GM21723 (cell line): ENCODE measurements around the gene FNIP1.
A peak's percentile ranks its signal among the peaks of the same experiment; 100 is the strongest.
"Not testable (repeated sequence)": the region's sequence is repeated elsewhere in the genome, so short reads cannot be mapped to it uniquely, and the experiment has no call there.

Experiments used
- ATAC-seq: cut with Tn5 transposase; IDR thresholded peaks from one replicate; pipeline ENCODE4 v1.9.1; 2021; ENCODE audit warnings: mild to moderate bottlenecking, moderate library complexity; ENCODE audit not compliant: unreplicated experiment

Gene FNIP1

DNA sequence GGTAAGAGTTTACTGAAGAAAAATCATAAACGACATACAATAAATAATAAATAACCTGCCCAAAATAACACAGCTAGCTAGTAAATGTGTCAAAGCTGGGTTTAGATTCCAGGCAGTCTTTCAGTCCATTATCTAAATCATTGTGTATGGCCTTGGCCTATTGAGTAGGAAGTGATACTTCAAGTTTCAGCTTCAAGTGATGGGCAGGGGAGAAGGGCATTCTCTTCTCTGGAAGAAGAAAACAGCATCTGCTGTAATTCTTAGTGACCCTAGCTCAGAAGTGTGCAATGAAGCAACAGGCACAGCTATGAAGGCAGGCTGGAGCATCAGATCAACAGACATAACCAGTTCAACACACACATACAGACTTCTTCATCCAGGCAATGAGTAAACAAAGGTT, 42.5 kb downstream of the FNIP1 start:
- no peak for ATAC-seq

DNA sequence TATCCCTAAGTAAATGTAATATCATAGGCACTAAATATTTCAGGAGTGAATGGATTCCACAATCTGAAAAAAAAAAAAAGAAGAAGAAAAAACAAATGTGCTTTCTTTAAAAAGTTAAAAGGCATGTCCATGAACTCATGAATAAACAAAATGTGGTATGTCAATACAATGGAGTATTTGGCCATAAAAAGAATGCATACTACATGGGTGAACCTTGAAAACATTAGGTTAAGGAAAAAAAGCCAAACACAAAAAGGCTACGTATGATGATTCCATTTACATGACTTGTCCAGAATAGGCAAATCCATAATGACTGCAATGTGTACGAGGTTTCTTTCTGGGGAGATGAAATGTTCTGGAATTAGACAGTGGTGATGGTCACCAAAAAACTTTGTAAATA, 45.3 kb downstream of the FNIP1 start:
- ATAC-seq, result no peak

DNA sequence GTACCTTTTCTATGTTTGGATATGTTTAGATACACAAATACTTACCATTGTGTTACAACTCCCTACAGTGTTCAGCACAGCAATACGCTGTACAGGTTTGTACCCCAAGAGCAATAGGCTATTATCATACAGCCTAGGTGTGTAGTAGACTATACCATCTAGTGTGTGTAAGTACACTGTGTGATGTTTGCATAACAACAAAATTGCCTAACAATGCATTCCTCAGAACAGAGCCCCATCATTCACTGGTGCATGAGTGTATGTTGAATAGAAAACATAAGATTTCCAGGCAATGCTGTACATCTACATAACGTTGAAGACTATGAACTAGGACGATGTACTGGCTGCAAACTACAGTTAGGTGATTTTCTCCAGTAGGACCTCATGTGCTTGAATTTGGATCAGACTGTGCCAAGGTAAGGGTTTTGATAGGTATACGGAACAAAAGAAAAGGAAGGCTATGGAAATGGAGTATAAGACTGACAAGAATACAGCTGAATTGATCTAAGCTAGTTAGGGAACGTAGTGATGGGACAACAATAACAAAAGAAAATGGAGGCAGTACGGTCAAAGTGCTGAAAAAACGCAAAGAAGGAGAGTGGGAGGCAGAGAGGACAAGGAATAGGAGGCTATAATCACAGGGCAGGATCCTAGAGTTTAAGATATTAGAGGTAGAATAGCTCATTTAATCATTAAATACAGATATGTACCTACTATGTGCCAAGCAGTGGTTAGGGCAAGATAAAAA, 46.9 kb downstream of the FNIP1 start:
- no peak for ATAC-seq

DNA sequence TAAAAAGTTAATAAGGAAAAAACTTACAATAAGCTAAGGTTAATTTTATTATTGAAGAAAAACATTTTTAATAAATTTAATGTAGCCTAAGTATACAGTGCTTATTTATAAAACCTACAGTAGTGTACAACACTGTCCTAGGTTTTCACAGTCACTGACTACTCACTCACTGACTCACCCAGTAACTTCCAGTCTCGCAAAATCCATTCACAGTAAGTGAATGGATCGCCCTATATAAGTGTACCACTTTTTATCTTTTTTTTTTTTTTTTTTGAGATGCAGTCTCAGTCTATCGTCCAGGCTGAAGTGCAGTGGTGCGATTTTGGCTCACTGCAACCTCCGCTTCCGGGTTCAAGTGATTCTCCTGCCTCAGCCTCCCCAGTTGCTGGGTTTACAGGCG, 47.7 kb downstream of the FNIP1 start:
- ATAC-seq, result no peak

DNA sequence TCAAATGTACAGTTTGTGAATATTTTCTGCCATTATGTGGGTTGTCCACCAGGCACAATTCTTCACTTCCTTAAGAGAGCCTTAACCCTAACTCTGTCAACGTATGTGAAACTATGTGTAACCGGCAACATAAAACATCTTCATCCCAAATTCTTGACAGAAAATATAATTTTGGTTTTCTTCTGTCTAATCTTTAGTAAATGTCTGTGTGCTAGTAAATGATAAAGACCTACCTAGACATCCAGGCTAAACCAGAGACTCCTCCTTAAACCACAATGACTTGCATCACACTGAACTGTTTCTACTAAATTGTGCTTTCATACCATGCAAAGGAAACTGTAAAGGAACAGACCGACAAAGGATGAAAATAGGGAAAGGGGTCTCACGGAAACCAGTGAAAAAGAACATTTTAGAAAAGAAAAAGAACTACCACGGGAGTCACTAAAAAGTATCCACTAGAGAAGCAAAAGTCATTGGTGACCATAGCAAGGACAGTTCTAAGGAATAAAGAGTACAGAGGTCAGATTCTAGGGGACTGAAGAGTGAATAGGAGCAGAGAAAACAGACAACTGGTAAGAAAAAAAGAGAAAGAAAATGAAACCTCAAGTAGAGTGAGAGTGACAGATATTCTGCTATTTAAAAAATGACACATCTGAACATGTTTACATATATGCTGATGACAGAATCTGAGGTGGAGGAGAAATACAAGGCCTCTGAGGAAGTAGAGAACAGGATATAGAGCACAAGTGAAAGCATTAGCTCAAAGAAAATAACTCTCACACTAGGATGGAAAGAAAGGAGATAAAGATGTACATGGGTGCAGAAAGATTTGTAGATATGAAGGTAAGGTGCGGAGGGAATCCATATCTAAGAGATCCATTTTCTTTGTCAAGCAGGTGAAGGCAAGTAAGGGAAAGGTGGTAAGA, 49.4 kb downstream of the FNIP1 start:
- peak; percentile 83 for ATAC-seq

DNA sequence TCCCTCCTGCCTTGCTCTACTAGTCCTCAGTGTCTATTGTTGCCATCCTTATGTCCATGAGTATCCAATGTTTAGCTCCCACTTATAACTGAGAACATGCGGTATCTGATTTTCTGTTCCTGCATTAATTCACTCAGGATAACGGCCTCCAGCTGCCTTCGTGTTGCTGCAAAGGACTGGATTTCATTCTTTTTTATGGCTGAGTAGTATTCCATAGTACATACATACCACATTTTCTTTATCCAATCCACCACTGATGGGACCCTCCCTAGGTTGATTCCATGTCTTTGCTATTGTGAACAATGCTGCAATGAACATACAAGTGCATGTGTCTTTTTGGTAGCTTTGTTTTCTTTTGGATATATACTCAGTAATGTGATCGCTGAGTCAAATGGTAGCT, 50.4 kb downstream of the FNIP1 start:
- ATAC-seq, result no peak

DNA sequence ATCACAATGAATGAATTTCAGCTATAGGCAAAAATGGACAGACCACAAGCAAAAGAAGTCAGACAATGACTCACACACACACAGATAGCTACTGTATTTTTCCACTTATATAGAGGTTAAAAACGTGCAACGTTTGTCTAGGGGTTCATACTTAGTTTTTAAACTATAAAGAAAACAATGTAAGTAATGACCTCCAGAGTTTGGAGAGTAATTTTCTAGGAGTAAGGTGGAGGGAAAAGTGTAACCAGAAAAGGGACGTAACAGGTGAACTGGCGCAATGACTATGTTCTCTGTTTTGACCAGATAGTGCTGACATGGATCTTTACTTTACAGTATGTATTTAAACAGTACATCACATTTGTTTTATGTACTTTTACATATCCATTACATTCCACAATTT, 51.1 kb downstream of the FNIP1 start:
- no peak for ATAC-seq

DNA sequence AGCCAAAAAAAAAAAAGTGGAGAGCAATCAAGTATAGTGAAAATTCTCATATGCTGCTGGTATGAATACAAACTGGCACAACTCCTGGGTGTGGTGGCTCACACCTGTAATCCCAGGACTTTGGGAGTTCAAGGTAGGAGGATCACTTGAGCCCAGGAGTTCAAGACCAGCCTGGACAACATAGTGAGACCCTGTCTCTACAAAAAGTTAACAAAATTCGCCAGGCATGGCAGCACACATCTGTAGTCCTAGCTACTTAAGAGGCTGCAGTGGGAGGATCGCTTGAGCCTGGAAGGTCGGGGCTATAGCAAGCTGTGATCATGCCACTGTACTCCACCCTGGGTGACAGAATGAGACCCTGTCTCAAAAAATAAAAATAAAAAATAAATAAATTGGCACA, 51.7 kb downstream of the FNIP1 start:
- no peak for ATAC-seq

DNA sequence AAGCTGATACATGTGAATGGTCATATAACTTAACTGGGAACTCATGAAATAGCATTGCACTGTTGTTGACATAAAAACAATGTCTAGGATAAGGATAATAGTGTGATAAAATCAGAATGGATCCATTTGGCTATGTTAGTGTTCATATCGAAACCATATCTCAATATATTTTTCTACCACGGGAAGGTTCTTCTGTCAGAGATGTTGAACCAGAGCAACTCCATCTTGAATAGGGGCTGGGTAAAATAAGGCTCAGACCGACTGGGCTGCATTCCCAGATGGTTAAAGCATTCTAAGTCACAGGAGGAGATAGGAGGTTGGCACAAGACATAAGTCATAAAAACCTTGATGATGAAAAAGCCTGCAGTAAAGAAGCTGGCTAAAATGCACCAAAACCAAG, 56.3 kb downstream of the FNIP1 start:
- ATAC-seq, result no peak

DNA sequence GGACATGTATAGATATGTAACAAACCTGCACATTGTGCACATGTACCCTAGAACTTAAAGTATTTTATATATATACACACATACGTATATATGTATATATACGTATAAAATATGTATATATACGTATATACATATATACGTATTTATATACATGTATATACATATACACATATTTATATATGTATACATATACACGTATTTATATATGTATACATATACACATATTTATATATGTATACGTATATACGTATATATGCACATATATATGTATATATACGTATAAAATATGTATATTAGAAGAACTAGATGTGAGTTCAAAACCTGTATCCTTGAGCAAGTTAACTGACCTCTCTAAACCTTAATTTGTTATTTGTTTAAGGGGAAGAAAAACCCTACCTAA, 61.4 kb downstream of the FNIP1 start:
- no peak for ATAC-seq

DNA sequence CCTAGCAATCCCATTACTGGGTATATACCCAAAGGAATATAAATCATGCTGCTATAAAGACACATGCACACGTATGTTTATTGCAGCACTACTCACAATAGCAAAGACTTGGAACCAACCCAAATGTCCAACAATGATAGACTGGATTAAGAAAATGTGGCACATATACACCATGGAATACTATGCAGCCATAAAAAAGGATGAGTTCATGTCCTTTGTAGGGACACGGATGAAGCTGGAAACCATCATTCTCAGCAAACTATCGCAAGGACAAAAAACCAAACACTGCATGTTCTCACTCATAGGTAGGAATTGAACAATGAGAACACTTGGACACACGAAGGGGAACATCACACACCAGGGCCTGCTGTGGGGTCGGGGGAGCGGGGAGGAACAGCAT, 61.9 kb downstream of the FNIP1 start:
- not testable (repeated sequence) for ATAC-seq

DNA sequence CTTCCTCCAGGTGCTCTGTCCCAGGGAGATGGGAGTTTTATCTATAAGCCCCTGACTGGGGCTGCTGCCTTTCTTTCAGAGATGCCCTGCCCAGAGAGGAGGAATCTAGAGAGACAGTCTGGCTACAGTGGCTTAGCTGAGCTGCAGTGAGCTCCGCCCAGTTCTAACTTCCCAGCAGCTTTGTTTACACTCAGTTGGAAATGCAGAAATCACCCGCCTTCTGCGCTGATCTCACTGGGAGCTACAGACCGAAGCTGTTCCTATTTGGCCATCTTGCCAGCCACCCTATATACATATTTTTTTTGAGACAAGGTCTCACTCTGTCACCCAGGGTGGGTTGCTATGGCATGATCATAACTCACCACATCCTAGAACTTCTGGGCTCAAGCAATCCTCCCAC, 67.5 kb downstream of the FNIP1 start:
- ATAC-seq, result not testable (repeated sequence)

DNA sequence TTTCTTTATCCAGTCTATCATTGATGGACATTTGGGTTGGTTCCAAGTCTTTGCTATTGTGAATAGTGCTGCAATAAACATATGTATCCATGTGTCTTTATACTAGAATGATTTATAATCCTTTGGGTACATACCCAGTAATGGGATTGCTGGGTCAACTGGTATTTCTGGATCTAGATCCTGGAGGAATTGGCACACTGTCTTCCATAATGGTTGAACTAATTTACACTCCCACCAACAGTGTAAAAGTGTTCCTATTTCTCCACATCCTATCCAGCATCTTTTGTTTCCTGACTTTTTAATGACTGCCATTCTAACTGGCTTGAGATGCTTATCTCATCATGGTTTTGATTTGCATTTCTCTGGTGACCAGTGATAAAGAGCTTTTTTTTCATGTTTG, 72.7 kb downstream of the FNIP1 start:
- ATAC-seq, result not testable (repeated sequence)

DNA sequence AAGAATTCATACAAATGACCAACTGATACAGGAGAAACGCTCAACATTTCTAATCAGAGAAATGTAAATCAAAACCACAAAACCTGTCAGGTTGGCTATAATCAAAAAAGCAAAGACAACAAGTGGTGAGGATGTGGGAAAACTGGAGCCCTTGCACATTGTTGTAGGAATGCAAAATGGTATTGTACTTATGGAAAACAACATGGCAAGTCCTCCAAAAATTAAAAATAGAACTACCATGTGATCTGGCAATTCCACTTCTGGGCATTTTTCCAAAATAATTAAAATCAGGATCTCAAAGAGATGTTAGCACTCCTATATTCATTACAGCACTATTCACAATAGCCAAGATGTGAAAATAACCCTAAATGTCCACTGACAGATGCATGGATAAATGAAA, 76.1 kb downstream of the FNIP1 start:
- no peak for ATAC-seq

DNA sequence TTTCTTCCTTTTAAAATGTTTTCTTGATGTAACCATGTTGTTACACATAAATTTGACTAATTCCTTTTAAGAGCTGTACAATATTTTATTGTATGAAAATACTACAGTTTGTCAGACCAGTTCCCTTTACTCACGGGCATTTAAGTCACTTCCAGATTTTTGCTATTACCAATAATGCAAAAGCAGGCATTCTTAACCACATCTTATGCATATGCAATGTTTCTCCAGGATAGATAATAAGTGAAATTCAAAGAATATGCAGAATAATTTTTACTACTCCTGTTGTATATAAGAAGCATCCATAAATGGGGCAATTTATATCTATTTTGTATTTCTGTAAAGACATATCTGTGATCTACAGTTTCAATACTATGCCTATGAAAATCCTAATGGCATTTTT, 77.3 kb downstream of the FNIP1 start:
- no peak for ATAC-seq

DNA sequence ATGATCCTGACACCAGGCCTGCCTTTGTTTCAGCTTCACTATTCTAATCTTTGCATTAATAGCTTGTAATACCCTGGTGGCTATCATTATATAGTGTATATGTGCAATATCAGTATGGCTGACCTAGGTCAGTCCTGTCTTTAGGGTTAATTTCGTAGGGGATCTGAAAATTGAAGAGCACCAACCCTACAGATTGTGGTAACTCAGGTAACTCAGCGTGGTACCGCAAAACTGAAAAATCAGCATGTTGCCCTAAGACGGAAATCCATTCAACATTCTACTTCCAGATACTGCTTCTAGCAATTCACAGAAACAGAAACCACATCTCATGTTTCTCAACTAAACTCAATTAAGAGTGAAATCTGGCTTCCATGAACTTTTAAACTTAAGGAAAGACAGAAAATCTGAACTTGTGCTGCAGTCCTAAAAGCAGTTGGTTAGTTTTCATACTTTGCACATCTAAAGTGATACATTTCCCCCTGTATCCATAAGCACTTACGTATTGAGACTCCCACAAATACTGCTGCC, 78.3 kb downstream of the FNIP1 start:
- no peak for ATAC-seq

DNA sequence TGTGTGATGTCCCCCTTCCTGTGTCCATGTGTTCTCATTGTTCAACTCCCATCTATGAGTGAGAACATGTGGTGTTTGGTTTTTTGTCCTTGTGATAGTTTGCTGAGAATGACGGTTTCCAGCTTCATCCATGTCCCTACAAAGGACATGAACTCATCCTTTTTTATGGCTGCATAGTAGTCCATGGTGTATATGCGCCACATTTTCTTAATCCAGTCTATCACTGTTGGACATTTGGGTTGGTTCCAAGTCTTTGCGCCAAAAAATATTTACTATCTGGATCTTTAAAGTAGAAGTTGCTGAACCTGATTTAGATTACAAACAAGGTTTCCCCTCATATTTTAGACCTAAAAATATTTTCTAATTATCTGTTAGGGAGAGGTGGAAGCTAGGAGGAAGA, 79.7 kb downstream of the FNIP1 start:
- ATAC-seq, result not testable (repeated sequence)

DNA sequence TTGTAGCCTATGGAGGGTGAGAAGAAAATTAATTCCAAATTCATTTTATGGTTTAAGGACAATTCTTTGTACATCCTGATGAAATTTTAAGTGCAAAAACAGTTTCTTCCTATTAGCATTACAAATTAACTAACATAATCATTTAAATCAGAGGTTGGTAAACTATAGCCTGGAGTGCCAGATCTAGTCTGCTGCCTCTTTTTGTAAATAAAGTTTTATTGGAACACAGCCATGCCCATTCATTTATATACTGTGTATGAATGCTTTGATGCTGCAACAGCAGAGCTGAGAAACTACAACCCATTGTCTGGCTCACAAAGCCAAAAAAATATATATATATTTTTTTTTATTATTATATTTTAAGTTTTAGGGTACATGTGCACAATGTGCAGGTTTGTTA, 80.2 kb downstream of the FNIP1 start:
- no peak for ATAC-seq

DNA sequence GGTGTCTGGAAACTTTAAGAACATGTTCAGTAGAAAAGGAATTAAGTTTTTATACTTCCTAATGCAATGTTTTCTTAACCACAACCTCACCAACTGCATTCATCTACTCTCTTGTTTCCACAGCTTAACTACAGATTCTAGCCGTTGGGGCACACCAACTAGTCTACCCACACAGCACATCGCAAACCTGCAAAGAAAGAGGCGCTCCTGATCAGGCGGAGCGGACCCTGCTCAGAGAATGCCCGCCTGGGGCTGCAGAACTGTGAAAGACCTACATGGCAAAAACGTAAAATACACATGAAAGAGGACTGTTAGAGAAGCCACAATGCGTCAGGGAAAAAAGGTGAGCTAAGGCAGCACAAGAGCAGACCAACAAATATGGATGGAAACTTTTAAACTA, 86.4 kb downstream of the FNIP1 start:
- ATAC-seq, result no peak

DNA sequence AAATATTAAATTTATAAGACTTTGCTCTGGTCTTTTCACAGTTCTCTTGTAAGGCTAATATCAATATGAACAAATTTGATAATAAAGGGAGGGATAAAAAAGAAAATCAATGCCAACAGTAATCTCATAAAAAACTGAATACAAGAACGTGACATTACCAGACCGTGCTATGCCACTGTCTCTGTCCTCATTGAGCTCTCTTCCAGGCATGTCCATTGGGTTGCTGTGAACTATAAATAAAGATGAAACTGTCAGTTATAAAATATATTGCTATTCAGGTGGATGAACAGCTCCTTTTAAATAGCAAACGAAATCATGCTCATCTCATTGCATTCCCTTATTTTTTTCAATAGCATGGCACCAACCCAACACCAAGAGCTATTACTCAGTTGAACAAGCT, 87.8 kb downstream of the FNIP1 start:
- ATAC-seq, result no peak

DNA sequence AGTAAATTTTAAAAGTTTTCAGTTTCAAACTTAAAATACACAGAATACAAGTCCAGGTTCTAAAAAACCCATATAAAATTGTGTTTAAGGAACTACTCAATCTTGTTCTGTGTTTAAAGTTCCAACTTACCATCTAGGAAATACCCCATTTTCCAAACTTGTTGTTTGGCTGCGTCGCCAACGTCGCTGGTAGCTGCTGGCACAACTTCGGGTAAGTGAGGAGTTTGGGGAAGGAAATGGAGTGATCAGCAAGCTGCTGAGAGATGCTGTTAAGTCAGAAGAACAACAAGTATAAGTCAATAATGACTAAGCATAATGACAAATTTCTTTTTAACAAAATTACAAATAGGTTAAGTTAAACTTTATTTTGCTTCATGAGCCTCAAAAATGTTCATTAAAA, 90.5 kb downstream of the FNIP1 start:
- no peak for ATAC-seq

DNA sequence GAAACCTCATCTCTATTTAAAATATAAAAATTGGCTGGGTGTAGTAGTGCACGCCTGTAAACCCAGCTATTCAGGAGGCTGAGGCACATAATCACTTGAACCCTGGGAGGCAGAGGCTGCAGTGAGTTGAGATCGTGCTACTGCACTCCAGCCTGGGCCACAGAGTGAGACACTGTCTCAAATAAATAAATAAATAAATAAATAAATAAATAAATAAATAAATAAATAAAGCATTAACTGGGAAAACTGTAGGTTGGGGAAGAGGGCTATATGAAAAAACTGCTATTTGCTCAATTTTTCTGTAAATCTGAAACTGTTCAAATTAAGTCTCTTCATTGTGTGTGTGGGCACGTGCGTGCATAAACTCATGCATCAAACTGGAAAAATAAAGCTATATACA, 101.9 kb downstream of the FNIP1 start:
- no peak for ATAC-seq
